ENCODE measurements around the gene DNAJB7. TPM values are rescaled to one million over a fixed set of nuclear protein-coding genes. Genes with fewer than 3 reads are reported as not detected.
"Not testable (repeated sequence)": the region's sequence is repeated elsewhere in the genome, so short reads cannot be mapped to it uniquely, and the experiment has no call there.

DNAJB7 gene
- total RNA-seq, 4 donors from 2014 or later, result not detected

DNA sequence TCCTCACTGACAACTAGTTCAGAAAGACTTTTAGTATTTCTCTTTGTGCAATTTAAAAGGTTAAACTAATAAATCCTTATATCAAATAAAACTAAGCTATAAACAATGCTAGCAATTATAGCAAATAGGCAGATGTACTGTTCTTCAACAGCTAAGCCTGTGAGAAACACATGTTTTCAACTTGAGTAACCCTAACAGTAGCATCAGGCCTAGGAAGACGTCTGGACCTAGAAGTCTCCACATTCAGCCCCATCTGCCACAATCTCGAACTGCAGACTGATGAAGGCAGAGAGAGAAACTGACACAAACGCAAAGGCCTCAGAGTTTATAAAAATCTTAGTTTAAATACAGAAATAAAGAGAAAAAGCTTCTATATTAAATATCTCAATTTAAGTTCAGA, 8.0 kb downstream of the DNAJB7 start:
- peaks cover 52 to 70% (median 65%) of the 10 kb centered on the region in 4 donors for H3K4me1 ChIP-seq
- H3K4me3 ChIP-seq, result peak overlapping the region in 3 of 4 donors; percentile 90 to 94 (median 93)

DNA sequence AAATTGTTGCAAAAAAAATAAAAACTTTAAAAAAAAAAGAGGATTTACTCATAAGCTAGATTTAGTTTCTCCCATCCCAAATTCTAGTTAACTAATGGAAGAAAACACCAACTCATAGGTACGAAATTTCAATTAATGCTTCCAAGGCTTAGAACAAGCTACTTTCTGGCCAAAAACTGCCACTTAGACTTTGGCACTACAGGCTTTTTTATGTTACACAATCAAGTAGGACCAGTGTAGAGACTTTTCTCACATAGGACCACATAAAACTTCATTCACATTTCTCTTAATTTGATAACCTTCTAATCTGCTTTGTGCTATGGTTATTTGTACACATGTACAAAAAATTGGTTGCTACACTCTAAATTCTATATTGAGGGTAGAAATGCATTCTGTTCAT, 8.6 kb downstream of the DNAJB7 start:
- intact Hi-C loops (cut with DNase I), result no loop called here
- Histone ChIP-seq H3K4me1 (peaks cover 52 to 67% (median 59%) of the 10 kb centered on the region in 4 donors), H3K4me3 (peak overlapping the region in 1 of 4 donors; percentile 94), H3K36me3 (peaks cover 7 to 25% (median 17%) of the 10 kb centered on the region in 4 donors), H3K9me3 (no peaks in the 10 kb centered on the region), H3K27me3 (no peaks in the 10 kb centered on the region), H3K27ac (replicated peaks in 1 of 4) (peak overlapping the region in 2 of 4 donors; percentile 89 to 99)
- 50% methylated on average over 1 of the region's 1 CpG for WGBS
- TF ChIP-seq EP300 (IDR thresholded peaks at IDR 0.05), result no peak
- no peak for TF ChIP-seq POLR2AphosphoS5 (IDR thresholded peaks at IDR 0.05)
- TF ChIP-seq, protein P1, sequence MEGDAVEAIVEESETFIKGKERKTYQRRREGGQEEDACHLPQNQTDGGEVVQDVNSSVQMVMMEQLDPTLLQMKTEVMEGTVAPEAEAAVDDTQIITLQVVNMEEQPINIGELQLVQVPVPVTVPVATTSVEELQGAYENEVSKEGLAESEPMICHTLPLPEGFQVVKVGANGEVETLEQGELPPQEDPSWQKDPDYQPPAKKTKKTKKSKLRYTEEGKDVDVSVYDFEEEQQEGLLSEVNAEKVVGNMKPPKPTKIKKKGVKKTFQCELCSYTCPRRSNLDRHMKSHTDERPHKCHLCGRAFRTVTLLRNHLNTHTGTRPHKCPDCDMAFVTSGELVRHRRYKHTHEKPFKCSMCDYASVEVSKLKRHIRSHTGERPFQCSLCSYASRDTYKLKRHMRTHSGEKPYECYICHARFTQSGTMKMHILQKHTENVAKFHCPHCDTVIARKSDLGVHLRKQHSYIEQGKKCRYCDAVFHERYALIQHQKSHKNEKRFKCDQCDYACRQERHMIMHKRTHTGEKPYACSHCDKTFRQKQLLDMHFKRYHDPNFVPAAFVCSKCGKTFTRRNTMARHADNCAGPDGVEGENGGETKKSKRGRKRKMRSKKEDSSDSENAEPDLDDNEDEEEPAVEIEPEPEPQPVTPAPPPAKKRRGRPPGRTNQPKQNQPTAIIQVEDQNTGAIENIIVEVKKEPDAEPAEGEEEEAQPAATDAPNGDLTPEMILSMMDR (IDR thresholded peaks at IDR 0.05), result no peak
- TF ChIP-seq POLR2A (IDR thresholded peaks at IDR 0.05; ENCODE audit: low read depth), result no peak
- DNase-seq (ENCODE audit: extremely low spot score), result no peak

More for the DNA sequence above, 8.0 kb downstream of the DNAJB7 start:
- H3K9me3 ChIP-seq, result no peaks in the 10 kb centered on the region
- 54% methylated on average over 3 of the region's 3 CpGs for WGBS
- TF ChIP-seq POLR2AphosphoS5 (IDR thresholded peaks at IDR 0.05), result no peak
- no peak for TF ChIP-seq POLR2A (IDR thresholded peaks at IDR 0.05; ENCODE audit: low read depth)
- no peak for TF ChIP-seq EP300 (IDR thresholded peaks at IDR 0.05)
- TF ChIP-seq, protein P1 (IDR thresholded peaks at IDR 0.05), result no peak
- intact Hi-C loops (cut with DNase I), result no loop called here
- DNase-seq (ENCODE audit: extremely low spot score), result no peak
- no peaks in the 10 kb centered on the region for H3K27me3 ChIP-seq
- H3K27ac ChIP-seq (replicated peaks in 1 of 4), result peak overlapping the region in 3 of 4 donors; percentile 89 to 99 (median 97)
- peaks cover under 1 to 19% (median 12%) of the 10 kb centered on the region in 4 donors for H3K36me3 ChIP-seq

DNA sequence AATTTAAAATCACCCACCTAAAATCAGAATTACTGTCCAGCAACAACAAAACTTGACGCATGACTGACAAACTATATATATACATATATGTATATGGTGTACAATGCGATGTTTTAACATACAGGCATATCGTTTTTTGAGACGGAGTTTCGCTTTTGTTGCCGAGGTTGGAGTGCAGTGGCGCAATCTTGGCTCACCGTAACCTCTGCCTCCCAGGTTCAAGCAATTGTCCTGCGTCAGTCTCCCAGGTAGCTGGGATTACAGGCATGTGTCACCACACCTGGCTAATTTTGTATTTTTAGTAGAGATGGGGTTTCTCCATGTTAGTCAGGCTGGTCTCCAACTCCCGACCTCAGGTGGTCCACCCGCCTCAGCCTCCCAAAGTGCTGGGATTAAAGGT, 16.1 kb downstream of the DNAJB7 start:
- 92% methylated on average over 11 of the region's 11 CpGs for WGBS
- intact Hi-C loops (cut with DNase I), result not testable (repeated sequence)

DNA sequence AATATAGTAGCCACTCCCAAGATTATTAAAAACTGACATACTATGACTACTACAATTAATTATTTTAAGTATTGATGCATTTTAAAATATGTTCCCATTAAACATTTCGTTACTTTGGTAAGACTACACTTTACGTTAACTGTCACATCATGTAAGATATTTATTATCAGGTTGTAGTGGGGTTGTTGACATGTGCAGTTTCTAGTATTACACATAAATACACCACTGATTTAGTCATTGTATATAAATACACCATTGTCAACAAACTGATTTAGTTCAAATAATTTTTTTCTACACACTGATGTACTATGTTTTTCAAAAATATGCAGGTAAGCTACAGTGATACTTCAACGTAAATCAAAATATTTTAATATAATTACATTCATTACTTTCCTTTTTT, 17.0 kb downstream of the DNAJB7 start:
- no peaks in the 10 kb centered on the region for H3K27me3 ChIP-seq
- H3K9me3 ChIP-seq, result no peaks in the 10 kb centered on the region
- H3K4me3 ChIP-seq, result no peak overlapping the region
- intact Hi-C loops (cut with DNase I), result no loop called here
- H3K4me1 ChIP-seq, result peaks cover 0 to 18% (median 13%) of the 10 kb centered on the region in 4 donors
- H3K27ac ChIP-seq (replicated peaks in 1 of 4), result no peak overlapping the region
- WGBS, result 87% methylated on average over 3 of the region's 3 CpGs
- TF ChIP-seq POLR2A (IDR thresholded peaks at IDR 0.05; ENCODE audit: low read depth) (no peak), POLR2AphosphoS5 (IDR thresholded peaks at IDR 0.05) (no peak), EP300 (IDR thresholded peaks at IDR 0.05) (no peak)
- TF ChIP-seq, protein P1 (IDR thresholded peaks at IDR 0.05), result no peak
- DNase-seq (ENCODE audit: extremely low spot score), result no peak
- peaks cover 30 to 100% (median 83%) of the 10 kb centered on the region in 4 donors for H3K36me3 ChIP-seq

More for the DNA sequence above, 16.1 kb downstream of the DNAJB7 start:
- Histone ChIP-seq H3K36me3 (peaks cover 30 to 100% (median 81%) of the 10 kb centered on the region in 4 donors), H3K4me1 (peaks cover 0 to 24% (median 16%) of the 10 kb centered on the region in 4 donors)
- H3K27me3 ChIP-seq; H3K27ac ChIP-seq (replicated peaks in 1 of 4); H3K9me3 ChIP-seq; H3K4me3 ChIP-seq; DNase-seq (ENCODE audit: extremely low spot score): not testable (repeated sequence)

DNA sequence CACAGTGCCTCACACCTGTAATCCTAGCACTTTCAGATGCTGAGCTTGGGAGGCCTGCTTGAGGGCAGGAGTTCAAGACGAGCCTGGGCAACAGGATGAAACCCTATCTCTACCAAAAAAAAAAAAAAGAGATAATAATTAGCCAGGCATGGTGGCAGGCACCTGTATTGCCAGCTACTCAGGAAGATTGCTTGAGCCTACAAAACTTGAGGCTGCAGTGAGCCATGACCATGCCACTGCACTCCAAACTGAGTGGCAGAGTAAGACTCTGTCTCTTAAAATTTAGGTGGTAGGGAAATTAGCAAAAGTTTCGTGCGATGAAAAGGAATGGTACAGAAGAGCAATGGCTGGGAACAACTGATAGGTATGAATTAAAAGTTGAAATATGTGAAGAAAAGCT, 23.4 kb downstream of the DNAJB7 start:
- no peak overlapping the region for H3K4me3 ChIP-seq
- H3K36me3 ChIP-seq, result peaks cover 23 to 97% (median 80%) of the 10 kb centered on the region in 4 donors
- 90% methylated on average over 3 of the region's 3 CpGs for WGBS
- no peak for TF ChIP-seq EP300 (IDR thresholded peaks at IDR 0.05)
- TF ChIP-seq, protein P1 (IDR thresholded peaks at IDR 0.05), result no peak
- TF ChIP-seq POLR2A (IDR thresholded peaks at IDR 0.05; ENCODE audit: low read depth), result no peak
- TF ChIP-seq POLR2AphosphoS5 (IDR thresholded peaks at IDR 0.05), result no peak
- no peak overlapping the region for H3K27ac ChIP-seq (replicated peaks in 1 of 4)
- H3K27me3 ChIP-seq, result no peaks in the 10 kb centered on the region
- DNase-seq (ENCODE audit: extremely low spot score), result no peak
- no peaks in the 10 kb centered on the region for H3K9me3 ChIP-seq
- intact Hi-C loops (cut with DNase I), result loop anchor here (10.0 kb wide), 1 partner anchor 326 kb away; no protein-coding TSS in a partner anchor
- peaks cover 0 to 17% (median 13%) of the 10 kb centered on the region in 4 donors for H3K4me1 ChIP-seq
